Measurements from ENCODE around the gene THRSP.
"Not testable (repeated sequence)": the region's sequence is repeated elsewhere in the genome, so short reads cannot be mapped to it uniquely, and the experiment has no call there.

The THRSP gene

DNA sequence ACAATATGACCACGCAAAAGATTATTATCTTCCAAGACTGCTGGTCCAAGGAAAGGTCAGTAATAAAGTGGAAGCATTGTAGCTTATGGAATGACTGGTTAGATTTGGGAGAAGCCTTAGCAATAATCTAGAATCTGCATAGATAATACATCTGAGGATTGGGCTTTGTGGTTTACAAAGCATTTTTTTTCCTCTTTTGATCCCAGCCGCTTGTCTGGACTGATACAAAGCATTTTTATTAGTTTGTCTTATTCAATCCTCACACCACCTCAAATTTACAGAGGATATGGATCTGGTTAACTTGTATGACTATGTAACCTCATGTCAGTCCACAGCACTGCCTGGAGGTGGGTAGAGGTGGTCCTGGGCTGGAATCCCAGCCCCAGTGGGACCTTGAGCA lies 990 bp upstream of the THRSP start:
- in situ Hi-C loops (cut with HindIII; ENCODE audit: low sequenced_read_pairs), result no loop called here

DNA sequence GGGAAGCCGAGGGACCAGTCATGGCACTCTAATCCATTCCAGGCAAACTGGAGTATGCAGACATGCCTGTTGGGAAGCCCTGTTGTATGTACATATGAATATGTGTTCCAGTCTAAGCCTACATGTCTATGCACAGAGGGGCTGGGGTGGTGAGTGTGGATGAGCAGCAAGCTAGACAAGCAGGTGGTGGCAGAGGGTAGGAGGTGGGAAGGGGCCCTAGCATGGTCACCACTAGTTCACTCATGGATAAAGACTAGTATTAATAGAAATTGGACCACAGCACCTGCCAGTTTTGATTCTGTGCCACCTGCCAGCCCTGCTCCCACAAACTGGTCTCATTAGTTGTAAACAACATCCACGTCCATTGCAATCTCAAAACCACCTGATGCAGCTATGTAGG lies 1.5 kb downstream of the THRSP start:
- in situ Hi-C loops (cut with HindIII; ENCODE audit: low sequenced_read_pairs), result no loop called here

DNA sequence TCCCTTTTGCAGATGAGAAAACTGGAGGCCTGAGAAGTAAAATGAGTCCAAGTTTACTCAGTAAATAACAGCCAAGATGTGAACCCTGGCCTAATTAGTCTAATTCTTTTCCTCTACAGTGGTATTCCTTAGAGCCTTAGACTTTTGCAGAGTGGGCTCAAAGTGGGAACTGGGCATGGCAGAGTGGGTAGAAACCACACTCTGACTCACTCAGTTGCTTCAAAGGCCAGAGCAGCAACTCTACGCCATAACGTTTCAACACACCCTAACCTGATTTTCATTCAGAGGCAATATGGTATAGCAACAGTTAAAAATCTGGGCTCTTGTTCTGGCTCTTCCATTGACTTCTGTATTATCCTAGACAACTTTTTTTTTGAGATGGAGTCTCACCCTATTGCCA lies 2.8 kb downstream of the THRSP start:
- in situ Hi-C loops (cut with HindIII; ENCODE audit: low sequenced_read_pairs), result no loop called here

DNA sequence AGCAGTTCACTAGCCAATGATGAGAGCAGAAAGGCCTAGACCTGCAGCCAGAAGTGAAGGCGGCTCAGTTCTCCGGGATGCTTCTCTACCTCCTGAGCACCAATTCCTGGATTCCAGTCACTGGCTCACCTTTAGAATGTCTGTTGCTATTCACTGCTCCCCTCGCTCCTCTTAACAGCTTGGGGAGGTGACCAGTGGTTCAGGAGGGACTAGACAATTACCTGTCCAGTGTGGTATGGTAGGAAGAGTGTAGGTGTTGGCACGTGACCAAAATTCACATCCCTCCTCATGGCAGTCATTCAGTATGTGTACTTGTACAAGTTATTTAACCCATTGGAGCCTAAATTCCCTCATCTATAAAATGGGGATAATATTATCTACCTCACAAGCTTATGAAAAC lies 4.0 kb downstream of the THRSP start:
- in situ Hi-C loops (cut with HindIII; ENCODE audit: low sequenced_read_pairs), result no loop called here

DNA sequence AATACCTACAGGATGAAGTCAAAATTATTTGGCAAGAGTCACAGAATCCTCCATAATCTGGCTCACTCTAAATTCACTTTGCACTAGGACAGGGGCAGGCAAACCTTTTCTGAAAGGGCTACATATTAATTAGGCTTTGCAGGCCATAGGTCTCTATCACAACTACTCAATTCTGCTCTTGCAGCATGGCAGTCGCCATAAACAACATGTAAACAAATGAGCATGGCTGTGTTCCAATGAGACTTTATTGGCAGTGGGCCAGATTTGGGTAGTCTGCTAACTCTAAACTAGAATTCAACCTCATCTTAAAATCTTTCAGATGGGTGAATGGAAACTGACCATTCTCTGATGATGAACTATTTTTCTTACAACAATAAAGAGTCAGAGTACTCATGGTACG lies 5.8 kb downstream of the THRSP start:
- in situ Hi-C loops (cut with HindIII; ENCODE audit: low sequenced_read_pairs), result no loop called here

DNA sequence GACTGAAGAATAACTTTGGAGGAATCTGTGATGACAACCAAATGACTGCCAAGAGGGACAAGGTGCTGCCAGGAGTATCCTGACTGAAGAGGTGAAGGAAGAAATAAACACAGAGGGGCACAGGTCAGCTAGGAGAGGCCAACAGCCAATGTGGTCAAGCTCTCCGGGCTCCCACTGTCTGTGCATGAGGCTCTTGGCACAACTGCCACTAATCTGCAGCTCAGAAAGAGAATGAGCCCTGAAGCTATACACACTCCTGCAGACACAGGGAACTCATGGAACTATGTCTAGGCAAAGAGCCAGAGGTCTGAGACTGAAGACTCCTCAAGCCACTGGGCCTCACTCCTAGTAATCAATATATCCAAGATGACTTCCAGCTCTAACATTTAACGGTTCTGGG lies 7.0 kb downstream of the THRSP start:
- in situ Hi-C loops (cut with HindIII; ENCODE audit: low sequenced_read_pairs), result no loop called here

DNA sequence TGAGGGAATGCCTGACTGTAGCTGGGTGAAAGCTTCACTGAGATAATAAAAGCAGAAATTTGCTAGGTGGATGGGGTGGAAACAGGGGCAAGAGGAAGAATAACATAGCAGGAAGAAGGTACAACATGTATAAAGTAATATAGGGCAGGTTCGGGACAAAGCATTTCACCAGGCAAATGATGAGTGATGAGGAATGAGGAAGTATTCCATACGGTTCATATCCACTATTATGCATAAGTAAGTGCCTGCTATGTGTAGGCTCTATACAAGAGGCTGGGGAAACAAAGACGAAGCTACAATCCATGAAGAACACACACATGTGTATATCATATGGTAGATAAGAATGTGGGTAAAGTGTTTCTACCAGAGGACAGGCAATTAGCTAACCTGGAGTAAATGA lies 8.1 kb downstream of the THRSP start:
- in situ Hi-C loops (cut with HindIII; ENCODE audit: low sequenced_read_pairs), result no loop called here

DNA sequence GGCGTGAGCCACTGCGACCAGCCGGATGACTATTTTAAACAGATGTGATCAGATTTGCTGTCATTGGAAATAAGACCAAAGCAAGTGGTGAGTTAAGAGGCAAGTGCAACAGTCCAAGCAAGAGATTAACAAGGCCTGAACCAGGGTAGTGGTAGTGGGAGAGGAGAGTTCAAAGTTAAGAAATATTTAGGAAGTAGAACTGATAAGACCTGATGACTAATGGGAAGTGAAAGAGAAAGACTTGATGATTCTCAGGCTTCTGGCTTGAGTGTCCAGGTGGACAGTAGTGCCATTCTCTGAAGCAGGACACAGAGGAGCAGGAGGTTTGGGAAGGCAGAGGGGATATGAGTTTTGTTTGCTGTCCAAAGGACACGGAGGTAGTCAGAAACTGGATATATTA lies 8.8 kb downstream of the THRSP start:
- in situ Hi-C loops (cut with HindIII; ENCODE audit: low sequenced_read_pairs), result no loop called here

DNA sequence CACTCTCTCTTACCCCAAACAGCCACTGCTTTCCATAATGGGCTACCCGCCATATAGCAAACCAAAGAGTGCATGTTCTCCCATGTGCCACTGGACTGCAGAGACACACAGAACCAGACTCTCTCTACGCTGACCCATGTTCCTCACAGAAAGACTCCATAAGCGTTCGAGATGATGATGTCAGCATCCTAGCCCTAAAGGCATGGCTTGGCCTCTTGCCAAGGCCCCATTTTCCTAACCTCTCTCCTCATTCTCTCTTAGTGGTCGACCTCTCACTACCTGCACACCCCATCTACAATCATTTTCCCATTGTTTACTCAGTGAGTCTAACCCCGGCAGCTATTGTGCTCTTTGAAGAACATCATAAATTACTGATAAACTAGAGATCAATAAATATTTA lies 11.1 kb downstream of the THRSP start:
- in situ Hi-C loops (cut with HindIII; ENCODE audit: low sequenced_read_pairs), result no loop called here

DNA sequence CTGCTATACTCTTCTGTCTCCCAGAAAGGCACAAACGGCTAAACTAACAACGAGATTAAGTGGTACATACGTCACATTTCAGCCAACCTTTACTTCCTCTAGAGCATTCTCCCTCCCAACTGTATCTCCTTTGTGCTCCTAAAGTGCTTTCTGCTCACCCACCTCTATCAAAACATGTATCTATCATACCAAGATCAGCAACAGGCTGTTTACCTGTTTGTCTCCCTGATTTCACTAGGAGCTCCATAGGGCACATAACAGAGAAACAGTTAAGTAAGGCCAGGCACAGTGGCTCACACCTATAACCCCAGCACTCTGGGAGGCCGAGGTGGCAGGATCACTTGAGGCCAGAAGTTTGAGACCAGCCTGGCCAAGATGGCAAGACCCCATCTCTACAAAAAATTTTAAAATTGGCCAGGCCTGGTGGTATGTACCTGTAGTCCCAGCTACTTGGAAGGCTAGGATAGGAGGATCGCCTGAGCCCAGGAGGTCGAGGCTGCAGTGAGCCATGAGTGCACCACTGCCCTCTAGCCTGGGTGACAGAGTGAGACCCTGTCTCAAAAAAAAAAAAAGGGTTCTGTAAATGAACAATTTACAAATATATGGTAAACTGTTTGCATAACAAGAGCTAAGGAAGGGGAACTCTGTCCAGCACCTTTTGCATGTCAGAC lies 13.2 kb downstream of the THRSP start:
- in situ Hi-C loops (cut with HindIII; ENCODE audit: low sequenced_read_pairs), result no loop called here

DNA sequence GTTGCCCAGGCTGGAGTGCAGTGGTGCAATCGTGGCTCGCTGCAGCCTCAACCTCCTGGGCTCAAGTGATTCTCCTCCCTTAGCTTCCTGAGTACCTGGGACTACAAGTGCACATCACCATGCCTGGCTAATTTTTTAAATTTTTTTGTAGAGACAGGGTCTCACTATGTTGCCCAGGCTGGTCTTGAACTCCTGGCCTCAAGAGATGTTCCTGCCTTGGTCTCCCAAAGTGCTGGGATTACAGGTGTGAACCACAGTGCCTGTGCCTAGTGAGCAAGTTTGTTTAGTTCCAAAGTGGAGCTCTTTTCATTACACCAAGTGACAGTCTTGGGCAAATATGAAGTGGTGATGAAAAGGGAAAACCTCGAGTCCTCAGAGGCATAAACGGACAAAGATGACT lies 13.9 kb downstream of the THRSP start:
- in situ Hi-C loops (cut with HindIII; ENCODE audit: low sequenced_read_pairs), result not testable (repeated sequence)

DNA sequence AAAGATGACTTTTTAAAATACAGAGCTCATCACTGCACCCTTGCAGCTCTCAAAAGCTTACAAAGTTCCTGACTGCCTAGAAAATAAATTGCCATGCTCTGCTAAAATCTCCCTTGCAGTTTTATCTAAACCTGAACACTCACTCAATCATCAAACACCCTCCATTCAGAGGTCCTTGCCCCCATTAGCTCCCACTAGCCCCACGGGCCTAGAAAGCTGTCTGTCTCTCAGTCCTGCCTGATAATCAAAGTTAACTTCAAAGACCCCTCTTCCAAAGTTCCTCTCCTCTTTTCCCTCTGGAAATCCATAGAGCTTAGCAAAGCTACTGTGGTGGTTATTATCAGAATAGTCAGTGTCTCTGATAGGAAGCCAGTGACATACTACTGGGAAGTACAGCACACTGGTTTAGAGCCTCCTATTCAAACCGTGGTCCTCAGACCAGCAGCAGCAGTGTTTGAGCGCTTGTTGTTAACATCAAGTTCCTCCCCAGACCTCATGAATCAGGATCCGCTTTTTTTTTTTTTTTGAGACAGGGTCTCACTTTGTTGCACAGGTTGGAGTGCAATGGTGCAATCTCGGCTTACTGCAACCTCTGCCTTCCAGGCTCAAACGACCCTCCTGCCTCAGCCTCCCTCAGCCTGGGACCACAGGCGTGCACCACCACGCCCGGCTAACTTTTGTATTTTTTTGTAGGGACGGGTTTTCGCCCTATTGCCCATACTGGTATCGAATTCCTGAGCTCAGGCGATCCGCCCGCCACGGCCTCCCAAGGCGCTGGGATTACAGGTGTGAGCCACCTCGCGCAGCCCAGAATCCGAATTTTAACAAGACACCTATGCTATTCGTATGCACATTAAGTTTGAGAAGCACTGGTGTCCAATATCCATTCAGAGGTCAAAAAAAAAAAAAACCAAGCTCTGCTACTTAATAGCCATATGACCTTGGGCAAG lies 14.8 kb downstream of the THRSP start:
- in situ Hi-C loops (cut with HindIII; ENCODE audit: low sequenced_read_pairs), result no loop called here

DNA sequence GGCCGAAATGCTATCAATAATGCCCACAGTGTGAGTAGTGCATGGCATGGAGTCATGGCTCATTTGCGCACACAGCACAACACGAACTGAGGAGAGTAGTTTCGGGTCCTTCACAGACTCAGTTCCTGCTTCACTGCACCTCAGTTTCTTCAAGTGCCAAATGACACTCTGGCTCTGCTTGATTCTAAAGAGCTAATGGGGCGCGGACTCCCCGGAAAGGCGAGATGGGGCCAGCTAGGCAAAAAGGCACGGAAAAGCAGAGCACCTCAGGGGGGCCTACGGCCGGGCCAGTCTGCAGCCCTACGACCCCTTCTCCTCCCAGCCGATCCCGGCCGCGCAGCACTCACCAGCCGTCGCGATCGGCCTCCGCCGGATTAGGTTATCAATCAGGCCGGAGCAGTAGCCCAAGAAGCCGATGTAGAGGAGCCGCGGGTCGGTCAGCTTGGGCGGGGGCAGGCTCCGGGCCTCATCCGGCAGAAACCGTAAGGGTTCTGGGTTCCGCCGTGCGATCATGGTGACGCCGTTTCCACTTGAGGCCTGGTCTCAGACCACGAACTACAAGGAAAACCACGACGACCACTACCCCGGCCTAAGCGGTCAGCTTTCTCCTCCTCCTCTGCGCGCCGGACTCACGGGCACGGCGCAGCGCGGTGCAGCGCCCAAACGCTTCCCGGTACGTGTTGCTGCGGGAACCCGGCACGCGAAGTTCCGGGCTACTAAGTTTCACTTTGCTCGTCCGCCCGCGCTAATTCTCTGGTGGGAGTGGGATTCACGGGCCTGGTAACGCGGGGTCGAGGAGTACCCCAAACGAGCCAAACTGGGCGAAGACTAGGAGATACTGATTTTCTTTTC lies 15.8 kb downstream of the THRSP start, which contains the start of gene NDUFC2:
Gene NDUFC2 (minus strand): TSS at position 631 of the 852 bp plus-strand sequence. CDS start 118 bp downstream, at position 513.
- in situ Hi-C loops (cut with HindIII; ENCODE audit: low sequenced_read_pairs), result no loop called here

DNA sequence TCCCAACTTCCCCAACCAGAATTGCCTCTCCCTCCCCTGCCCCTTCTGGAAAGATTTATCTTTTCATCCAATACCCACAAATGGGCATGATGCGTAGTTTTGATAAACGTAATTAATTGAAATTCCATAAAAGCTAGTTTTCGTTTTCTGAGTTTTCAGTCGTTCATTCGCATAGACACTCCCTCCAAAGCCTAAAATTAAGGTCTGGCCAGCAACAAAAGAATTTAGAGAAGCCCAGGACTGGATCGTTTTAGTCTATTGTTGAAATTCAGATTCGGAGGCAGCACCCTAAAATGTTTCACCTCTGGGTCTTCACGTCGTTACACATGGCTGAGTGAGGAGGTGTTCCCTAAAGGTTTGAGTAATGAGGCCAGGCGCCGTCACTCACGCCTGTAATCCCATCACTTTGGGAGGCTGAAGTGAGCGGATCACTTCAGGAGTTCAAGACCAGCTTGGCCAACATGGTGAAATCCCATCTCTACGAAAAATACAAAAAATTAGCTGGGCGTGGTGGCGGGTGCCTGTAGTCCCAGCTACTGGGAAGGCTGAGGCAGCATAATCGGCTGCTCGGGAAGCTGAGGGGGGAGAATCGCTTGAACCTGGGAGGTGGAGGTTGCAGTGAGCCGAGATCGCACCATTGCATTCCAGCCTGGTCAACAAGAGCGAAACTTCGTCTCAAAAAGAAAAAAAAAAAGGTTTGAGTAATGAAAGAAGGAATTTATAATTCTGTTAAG lies 16.6 kb downstream of the THRSP start:
- in situ Hi-C loops (cut with HindIII; ENCODE audit: low sequenced_read_pairs), result no loop called here

DNA sequence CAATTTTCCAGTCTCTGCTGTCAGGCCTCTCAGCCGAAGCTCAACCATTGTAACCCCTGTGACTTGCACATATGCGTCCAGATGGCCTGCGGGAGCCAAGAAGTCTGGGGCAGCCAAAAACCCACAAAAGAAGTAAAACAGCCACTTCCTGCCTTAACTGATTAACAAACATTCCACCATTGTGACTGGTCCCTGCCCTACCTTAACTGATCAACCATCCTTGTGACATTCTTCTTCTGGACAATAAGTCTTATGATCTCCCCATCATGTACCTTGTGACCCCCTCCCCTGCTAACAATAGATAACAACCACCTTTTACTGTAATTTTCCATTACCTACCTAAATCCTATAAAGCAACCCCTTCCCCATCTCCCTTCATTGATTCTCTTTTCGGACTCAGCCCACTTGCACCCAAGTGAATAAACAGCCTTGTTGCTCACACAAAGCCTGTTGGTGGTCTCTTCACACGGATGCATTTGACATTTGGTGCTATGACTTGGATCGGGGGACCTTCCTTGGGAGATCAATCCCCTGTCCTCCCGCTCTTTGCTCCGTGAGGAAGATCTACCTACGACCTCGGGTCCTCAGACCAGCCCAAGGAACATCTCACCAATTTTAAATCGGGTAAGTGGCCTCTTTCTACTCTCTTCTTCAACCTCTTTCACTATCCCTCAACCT lies 17.3 kb downstream of the THRSP start:
- in situ Hi-C loops (cut with HindIII; ENCODE audit: low sequenced_read_pairs), result no loop called here

DNA sequence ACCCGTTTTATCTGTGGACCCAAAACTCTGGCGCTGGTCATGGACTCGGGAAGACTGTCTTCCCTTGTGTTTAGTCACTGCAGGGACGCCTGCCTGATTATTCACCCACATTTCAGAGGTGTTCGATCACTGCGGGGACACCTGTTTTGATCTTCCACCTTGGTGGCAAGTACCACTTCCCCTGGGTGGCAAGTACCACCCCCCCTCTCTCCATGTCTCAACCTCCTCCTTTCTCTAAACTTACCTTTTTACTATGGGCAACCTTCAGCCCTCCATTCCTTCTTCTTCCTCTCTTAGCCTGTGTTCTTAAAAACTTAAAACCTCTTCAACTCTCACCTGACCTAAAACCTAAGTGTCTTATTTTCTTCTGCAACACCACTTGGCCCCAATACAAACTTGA lies 17.9 kb downstream of the THRSP start:
- in situ Hi-C loops (cut with HindIII; ENCODE audit: low sequenced_read_pairs), result no loop called here

DNA sequence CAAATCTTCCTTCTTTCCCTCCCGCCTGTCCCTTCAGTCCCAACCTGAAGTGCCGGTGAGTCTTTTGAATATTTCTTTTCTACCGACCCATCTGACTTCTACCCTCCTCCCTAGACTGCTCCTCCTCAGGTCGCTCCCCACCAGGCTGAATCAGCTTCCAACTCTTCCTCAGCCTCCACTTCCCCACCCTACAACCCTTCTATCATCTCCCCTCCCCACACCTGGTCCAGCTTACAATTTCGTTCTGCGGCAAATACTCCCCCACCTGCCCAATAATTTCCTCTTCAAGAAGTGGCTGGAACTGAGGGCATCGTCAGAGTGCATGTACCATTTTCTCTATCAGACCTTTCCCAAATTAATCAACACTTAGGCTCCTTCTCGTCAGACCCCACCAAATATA lies 18.5 kb downstream of the THRSP start:
- in situ Hi-C loops (cut with HindIII; ENCODE audit: low sequenced_read_pairs), result no loop called here

DNA sequence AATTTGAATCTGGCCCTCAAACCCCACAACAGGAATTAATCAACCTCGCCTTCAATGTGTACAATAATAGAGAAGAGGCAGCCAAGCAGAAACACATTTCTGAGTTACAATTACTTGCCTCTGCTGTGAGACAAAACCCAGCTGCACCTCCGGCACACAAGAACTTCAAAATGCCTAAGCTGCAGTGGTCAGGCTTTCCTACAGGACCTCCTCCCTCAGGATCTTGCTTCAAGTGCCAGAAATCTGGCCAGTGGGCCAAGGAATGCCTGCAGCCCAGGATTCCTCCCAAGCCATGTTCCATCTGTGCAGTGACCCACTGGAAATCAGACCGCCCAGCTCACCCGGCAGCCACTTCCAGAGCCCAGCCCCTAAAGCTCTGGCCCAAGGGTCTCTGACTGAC lies 19.4 kb downstream of the THRSP start:
- in situ Hi-C loops (cut with HindIII; ENCODE audit: low sequenced_read_pairs), result no loop called here

DNA sequence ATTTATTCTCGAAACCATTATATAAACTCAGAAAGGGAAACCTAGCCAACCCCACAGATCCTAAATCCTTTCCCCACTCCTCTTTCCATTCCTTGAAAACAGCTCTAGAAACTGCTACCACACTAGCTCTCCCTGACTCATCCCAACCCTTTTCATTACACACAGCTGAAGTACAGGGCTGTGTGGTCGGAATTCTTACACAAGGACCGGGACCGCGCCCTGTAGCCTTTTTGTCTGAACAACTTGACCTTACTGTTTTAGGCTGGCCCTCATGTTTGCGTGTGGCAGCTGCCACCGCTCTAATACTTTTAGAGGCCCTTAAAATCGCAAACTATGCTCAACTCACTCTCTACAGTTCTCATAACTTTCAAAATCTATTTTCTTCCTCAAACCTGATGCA lies 20.8 kb downstream of the THRSP start:
- in situ Hi-C loops (cut with HindIII; ENCODE audit: low sequenced_read_pairs), result not testable (repeated sequence)

DNA sequence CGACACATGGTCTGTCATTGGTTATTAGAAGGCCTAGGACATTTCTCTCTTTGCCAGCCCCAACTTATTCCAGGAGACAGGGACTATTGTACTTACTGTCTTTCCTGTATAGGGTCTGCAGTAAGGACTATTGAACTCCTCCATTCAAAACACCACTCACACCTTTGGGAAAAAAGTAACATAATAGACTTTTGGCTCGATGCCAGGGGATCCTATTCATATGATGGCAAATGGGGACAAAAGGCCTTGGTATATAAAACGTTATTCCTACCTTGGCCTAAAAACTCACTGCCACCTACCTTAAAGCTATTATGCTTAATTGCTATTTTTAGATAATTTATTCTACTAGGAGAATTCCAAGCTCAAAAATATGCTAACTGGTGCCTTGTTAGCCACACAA lies 22.3 kb downstream of the THRSP start:
- in situ Hi-C loops (cut with HindIII; ENCODE audit: low sequenced_read_pairs), result no loop called here

Data from endothelial cell of hepatic sinusoid (primary cell).